Subcutaneous adipose tissue (tissue), 4 donors: ENCODE data around the gene TNFAIP8L3. TPM values are rescaled to one million over a fixed set of nuclear protein-coding genes. Genes with fewer than 3 reads are reported as not detected.

Experiments
- CTCF ChIP-seq: fragments of 450-650 bp; IDR thresholded peaks from one replicate; pipeline ENCODE4 v1.5.1; 2016; ENCODE audit warnings: low read depth, mild to moderate bottlenecking, control low read depth, antibody characterized with exemption, moderate library complexity
- total RNA-seq, 4 donors: library from RNA; depleted of rRNA; stranded (reverse); fragments of >200 nt; gene quantifications; one replicate each; pipeline ENCODE4 v1.1.0, GENCODE V29; 2016

Gene TNFAIP8L3
- total RNA-seq, 4 donors from 2014 or later: 1.7 to 8.0 (median 4.8) TPM

- TF ChIP-seq CTCF: no peak
Measured at GRCh38 chr15:51053571-51053970, 41.1 kb downstream of the TNFAIP8L3 start.

GRCh38 chr15:51051776-51052175 is 42.9 kb downstream of the TNFAIP8L3 start:
- TF ChIP-seq CTCF: no peak

DNA sequence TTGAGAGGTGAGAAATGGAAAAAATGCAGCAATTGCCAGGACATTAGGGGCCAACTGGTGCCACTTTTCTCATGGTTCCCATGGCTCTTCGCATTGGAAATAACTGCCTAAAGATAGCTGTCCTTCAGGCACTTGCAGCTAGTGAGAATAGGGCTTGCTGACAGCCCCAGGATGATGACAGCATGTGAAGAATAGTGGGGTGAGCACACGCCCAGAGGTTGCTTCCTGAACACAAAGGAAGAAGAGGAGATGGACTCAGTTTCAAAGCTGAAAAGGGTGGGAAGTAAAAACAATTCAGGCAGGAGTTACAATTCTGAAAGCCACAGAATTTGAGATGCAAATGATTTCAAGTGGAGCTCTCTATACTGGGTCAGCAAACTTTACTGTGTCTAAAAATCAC is 45.6 kb downstream of the TNFAIP8L3 start:
- TF ChIP-seq CTCF: no peak

DNA sequence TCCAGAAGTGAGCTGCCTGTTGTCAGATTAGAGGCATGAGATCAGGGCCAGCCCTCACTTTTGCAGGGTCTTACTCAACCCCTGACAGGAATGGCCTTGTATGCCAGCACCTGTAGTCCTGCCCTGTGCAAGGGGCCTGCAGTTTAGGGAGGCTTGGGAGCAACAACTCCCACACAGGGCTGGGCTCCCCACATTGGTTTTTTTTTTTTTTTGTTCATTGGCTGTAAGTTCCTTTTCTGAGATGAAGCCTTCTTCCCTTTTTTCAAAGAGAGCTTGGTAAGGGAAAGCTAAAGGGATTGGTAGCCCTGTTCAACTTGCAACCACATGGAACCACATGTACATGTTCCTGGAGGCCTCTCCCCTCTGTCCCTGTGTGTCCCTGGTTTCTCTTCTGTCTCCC is 46.4 kb downstream of the TNFAIP8L3 start:
- no peak for TF ChIP-seq CTCF

GRCh38 chr15:51046799-51047449 is 47.8 kb downstream of the TNFAIP8L3 start:
- TF ChIP-seq CTCF: no peak

DNA sequence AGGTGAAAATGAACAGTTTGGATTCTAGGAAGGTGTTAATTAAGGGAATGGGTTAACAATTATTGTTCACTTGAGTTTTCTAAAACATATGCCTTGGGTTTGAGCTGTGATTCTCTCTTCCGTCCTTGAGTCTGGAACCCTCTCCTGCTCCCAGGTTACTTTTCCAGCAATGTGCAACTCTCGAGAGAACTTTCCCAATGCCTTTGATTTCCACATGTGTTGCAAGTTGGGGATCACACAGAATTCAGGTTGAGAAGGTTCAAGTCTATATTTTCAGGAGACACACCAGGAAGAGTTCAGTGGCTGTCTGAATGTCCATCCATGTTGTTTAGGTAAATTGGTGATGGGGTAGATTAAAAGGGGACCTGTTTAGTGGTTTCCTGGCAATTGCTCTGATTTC is 48.7 kb downstream of the TNFAIP8L3 start:
- no peak for TF ChIP-seq CTCF

DNA sequence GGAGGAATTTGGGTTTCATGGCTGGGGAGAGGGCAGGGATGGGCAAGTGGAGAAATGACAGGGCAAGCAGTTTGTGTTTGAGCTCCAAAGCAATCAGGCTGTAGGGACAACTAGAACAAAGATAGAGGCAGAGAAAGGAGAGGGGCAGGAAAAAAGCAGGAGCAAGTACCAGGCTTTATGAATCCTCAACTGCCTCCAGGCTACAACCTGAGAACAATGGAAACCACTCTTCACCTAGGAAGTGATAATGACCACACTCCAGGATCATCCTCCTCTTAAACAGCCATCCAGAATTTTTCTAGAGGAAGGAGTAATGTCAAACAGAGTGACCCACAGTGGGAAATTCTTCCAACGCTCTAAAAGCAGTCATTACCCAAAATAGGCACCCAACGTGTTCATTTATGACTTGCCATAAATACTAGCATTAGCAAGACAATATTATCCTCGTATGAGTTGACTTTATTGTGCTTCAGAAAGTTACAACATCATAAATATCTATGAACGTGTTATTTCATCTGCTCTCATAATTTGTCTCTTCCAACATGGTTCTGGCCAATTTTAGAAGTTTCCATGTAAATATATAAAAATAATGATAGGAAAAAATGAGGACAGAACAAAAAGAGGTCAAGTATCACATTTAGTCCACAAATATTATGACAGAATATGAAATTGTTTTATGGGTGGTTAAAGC is 50.5 kb downstream of the TNFAIP8L3 start:
- no peak for TF ChIP-seq CTCF
